NCI-H2081 (cell line): ENCODE data around the gene ARHGAP24.

Experiments used
- DNase-seq, 2 experiments: peaks; one replicate each; lab custom pipeline; 2025; lab: John Stamatoyannopoulos, UW

ARHGAP24 gene

GRCh38 chr4:85580489-85580888 lies 105.5 kb downstream of the ARHGAP24 start:
- no peak for DNase-seq

- no peak for DNase-seq
These were observed 113.0 kb downstream of the ARHGAP24 start for GRCh38 chr4:85587952-85588351.

GRCh38 chr4:85591406-85592098 lies 116.6 kb downstream of the ARHGAP24 start:
- no peak for DNase-seq

GRCh38 chr4:85595098-85595775 lies 120.3 kb downstream of the ARHGAP24 start:
- DNase-seq: no peak

GRCh38 chr4:85595796-85596559 lies 121.0 kb downstream of the ARHGAP24 start:
- no peak for DNase-seq

GRCh38 chr4:85598936-85599335 lies 124.0 kb downstream of the ARHGAP24 start:
- DNase-seq: peak in 1 of 2 experiments; percentile 6

GRCh38 chr4:85600501-85600900 lies 125.6 kb downstream of the ARHGAP24 start:
- DNase-seq: no peak

GRCh38 chr4:85603437-85604336 lies 128.7 kb downstream of the ARHGAP24 start:
- peak in 1 of 2 experiments; percentile 2 for DNase-seq

- no peak for DNase-seq
These were observed 131.6 kb downstream of the ARHGAP24 start for GRCh38 chr4:85606505-85606904.

- peak; percentile 55 to 87 for DNase-seq
These were observed 132.7 kb downstream of the ARHGAP24 start for GRCh38 chr4:85607624-85608023.

- no peak for DNase-seq
These were observed 135.5 kb downstream of the ARHGAP24 start for GRCh38 chr4:85610450-85610849.

- DNase-seq: no peak
These were observed 136.7 kb downstream of the ARHGAP24 start for GRCh38 chr4:85611661-85612060.

GRCh38 chr4:85613901-85614300 lies 139.0 kb downstream of the ARHGAP24 start:
- DNase-seq: no peak

GRCh38 chr4:85615952-85616351 lies 141.0 kb downstream of the ARHGAP24 start:
- no peak for DNase-seq

GRCh38 chr4:85617202-85617601 lies 142.3 kb downstream of the ARHGAP24 start:
- no peak for DNase-seq

- DNase-seq: peak; percentile 3 to 30
These were observed 158.0 kb downstream of the ARHGAP24 start for GRCh38 chr4:85632981-85633380.

- DNase-seq: no peak
These were observed 162.8 kb downstream of the ARHGAP24 start for GRCh38 chr4:85637778-85638177.

GRCh38 chr4:85639946-85640345 lies 165.0 kb downstream of the ARHGAP24 start:
- DNase-seq: no peak

- DNase-seq: no peak
These were observed 167.6 kb downstream of the ARHGAP24 start for GRCh38 chr4:85642356-85643100.

GRCh38 chr4:85644061-85644460 lies 169.1 kb downstream of the ARHGAP24 start:
- DNase-seq: no peak

- no peak for DNase-seq
These were observed 176.0 kb downstream of the ARHGAP24 start for GRCh38 chr4:85650908-85651307.
